Stimulated activated CD4-positive, alpha-beta T cell treated with anti-CD3 and anti-CD28 coated beads, TNF-alpha, amount 100 ng/mL, for 4 hours (primary cell): ENCODE results near the gene KRTAP10-5.
"Not testable (repeated sequence)": the region's sequence is repeated elsewhere in the genome, so short reads cannot be mapped to it uniquely, and the experiment has no call there.

Experiments
- DNase-seq, 3 experiments: peaks; one replicate each; pipeline ENCODE4 v3.0.0-alpha.2; 2020; ENCODE audit warnings: low read depth in 3 of 3

KRTAP10-5 gene

GRCh38 chr21:44571844-44572782, 8.3 kb downstream of the KRTAP10-5 start:
- DNase-seq, result no peak

GRCh38 chr21:44571296-44571695, 9.1 kb downstream of the KRTAP10-5 start:
- no peak for DNase-seq

- no peak for DNase-seq
These were observed 10.4 kb downstream of the KRTAP10-5 start for GRCh38 chr21:44569861-44570517.

DNA sequence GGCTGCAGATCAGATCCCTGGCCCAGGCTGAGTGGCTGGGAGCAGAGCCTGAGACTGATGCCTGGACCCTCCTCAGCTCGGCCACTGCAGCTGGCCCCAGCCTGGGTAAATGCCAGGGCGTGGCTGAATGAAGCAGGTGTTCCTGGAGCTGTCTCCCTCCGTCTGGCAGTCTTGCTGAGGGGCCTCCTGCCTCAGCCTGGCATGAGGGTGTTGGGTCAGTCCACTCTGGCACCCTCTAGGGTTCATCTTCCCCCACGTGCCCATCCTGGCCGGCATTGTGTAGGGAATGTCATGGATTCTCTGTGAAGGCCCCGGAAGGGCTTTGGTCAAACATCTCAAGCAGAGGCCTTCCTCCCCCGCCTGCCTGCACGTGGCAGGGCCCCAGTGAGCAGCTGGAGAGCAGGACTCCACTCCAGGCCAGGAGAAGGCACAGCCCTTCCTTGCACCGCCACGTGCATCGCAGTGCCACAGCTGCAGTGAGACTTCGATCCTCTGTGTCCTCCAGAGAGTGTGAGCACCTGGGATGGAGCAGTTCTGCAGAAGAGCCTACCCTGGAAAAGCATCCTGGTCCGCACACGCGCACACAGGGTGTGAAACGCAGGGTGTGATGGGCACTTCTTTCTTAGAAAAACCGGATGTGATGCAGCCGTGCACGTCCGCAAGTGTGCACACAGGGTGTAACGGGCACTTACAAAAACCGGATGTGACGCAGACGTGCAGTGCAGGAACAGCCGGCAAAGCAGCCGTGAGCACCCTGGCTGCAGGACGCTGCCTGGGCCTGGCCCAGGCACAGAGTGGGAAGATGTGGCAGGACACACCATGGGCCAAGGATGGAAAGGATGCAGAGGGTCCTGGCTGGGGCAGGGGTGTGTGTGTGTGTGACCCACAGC, 11.5 kb downstream of the KRTAP10-5 start:
- no peak for DNase-seq

DNA sequence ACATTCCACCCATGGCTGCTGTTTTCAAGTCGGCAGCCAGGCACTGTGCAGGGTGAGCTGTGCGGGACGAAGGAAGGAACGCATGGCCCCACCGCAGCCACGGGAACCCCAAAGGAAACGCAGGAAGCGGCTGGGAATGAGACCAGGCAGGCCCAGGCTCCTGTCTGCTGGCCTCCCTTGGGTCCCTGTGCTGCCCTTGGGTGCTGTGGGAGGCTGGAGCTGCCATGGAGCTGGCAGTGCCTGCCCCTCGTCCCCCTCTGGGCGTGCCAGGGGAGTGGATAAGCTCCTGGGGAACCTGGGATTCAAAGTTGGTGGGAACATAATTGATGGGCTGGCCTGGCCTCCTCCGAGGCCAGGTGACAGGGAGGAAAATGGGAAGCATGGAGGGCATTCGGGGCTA, 12.1 kb downstream of the KRTAP10-5 start:
- DNase-seq, result no peak

DNA sequence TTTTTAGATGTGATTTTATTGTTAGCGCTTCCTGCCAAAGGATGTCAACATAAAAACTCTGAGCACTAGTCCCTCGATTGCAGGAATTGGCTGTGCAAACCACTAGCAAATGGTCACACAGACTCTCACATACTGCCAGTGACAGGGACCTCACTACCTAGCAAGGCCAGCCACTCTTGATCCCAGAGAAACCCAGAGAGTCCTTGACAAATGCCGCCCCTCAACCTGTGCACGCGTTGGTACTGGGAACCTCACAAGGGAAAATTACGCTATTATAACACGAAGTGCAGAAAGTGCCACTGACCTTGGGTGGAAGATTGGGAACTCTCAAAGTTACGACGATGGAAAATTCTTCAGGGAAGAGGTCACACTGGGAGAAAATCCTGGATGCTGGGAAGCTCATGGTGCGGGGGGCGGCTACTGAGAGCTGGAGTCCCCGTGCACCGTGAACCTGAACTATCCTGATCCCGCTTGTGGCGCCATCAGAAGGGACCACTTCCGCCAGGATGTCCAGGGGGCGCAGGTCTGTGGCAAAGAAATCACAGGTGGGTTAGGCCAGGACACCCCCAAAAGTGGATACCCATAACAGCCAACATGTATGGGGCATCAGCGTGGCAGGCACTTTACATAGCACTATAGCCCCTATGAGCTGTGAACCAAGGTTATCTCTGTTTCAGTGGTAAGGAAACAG, 12.8 kb downstream of the KRTAP10-5 start:
- no peak for DNase-seq

- DNase-seq, result no peak
These were observed 14.0 kb downstream of the KRTAP10-5 start for GRCh38 chr21:44566403-44566802.

- DNase-seq, result no peak
These were observed 15.4 kb downstream of the KRTAP10-5 start for GRCh38 chr21:44564886-44565598.

- no peak for DNase-seq
These were observed 16.3 kb downstream of the KRTAP10-5 start for GRCh38 chr21:44564099-44564498.

DNA sequence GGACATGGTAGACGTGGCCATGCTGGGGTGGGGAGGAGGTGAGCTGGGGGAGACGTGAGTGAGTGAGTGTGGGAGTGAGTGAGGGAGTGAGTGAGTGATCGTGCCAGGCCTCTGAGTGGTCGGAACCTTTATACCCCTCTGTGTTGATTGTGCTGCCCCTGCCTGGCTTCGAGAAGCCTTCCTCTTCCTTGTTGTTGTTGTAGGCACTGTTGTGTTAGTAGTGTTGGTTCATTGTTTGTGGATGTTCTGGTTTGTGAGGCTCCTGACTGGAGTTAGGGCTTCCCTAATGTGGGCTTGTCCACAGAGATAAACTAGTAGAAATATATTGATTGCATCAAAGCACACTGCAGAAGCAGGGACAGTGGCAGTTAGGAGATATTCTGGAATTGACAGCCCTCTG, 21.7 kb downstream of the KRTAP10-5 start, which contains the start of gene KRTAP10-3:
Gene KRTAP10-3, minus strand, starts transcription at position 101 of the 400 bp plus-strand sequence. Its CDS starts 80 bp downstream, at position 21.
- DNase-seq, result no peak

DNA sequence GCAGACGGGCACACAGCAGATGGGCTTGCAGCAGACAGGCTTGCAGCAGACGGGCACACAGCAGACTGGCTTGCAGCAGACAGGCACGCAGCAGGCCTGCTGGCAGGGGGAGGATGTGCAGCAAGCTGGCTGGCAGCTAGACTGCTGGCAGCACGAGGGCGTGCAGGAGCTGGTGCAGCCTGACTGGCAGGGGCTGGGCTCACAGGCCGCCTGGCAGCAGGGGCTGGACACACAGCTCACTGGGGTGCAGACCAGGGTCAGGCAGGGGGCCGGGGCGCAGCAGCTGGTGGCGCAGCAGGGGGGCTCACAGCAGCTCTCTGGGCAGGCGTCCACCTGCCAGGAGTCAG, 22.1 kb downstream of the KRTAP10-5 start:
- not testable (repeated sequence) for DNase-seq

- DNase-seq, result no peak
These were observed 22.7 kb downstream of the KRTAP10-5 start for GRCh38 chr21:44557491-44558328.

DNA sequence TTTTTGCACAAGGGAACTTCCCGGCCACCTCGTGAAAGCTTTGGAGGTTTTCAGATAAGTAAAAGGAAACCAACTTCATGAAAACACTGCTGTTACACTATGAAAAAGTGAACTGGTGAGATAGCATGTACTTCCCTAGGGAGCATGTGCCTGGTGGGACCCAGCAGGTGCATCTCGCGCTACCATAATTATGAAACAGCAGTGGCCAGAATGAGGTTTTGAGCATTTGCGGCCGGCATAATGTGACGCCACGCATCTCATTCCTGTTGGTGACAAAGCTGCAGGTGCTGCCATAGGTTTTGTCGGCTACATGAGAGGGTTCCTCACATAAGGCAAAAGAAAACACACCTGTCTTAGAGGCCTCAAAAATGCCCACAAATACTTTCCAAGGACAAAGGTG, 23.5 kb downstream of the KRTAP10-5 start:
- DNase-seq, result no peak

DNA sequence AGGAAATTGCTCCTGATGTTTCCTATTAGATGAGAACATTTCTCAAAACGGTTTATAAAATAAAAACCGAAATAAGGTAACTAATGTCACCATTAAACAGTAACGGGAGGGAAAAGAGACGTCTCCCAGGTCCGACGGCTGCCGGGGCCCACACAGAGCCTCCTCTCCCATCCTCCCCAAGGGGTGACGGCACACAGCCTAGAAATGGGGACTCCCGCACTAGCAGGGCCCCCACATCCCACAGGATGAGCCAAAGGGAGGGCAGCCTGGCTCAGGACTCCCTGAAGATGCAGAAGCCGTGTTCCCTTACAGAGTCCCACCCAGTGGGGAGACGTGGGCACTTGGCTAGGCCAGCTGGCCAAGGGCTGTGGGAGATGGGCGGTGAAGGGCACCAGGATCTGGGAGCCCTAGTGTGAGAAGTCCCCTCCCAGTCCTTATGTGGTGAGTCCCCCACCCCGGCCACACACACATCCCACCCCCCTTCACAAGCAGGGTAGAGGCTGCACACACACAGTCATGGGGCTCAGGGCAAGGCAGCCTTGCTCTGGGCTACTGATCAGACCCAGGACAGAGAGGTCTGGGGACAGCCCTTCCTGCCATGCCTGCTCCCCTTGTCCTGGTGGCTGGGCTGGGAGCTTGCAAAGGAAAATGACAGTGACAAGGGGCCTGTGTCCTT, 25.1 kb downstream of the KRTAP10-5 start:
- no peak for DNase-seq

GRCh38 chr21:44552681-44553080, 27.7 kb downstream of the KRTAP10-5 start:
- DNase-seq, result no peak

DNA sequence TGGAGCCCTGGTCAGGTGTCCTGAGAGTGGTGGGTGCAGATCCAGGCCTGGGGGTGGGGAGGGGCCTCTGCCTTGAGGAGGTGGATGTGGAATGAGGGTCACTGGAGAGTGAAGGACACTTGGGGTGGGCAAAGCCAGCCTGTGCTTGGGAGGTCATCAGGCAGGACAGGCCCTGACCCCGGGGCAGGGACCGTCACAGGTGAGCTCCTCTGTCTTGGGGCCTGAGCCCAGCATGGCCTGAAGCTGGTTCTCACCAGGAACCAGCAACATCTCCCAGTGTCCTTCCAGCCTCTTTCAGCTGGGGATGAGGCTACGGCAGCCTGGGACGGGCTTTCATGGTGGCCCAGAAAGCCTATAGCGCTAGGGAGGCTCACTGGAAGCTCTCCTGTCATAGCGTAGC, 28.3 kb downstream of the KRTAP10-5 start:
- no peak for DNase-seq

DNA sequence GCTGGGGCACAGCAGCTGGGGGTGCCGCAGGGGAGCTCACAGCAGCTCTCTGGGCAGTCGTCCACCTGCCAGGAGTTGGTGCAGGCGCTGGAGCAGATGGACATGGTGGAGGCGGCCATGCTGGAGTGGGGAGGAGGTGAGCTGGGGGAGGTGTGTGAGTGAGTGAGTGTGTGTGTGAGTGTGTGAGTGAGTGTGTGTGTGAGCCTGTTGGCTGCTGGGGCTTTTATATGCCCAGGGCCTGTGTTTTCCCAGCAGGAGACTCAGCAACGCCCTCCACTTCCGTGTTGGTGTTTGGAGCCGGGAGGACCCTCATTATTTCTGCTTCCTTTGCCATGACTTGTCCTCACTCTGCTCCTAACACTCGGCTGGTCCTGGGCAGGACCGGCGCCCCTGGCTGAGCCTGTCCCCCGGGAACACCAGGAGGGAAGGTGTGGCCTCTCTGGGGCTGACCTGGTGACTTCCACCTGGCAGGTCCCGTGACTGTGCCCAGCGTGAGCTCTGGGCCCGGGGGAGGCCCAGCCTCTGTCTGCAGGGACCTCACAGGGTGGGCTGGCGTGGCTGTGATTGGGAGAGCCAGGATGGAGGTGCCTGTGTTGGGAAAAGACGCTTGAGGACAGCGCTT, 29.0 kb downstream of the KRTAP10-5 start, which contains the start of gene KRTAP10-2:
Gene KRTAP10-2, minus strand, starts transcription at position 166 of the 622 bp plus-strand sequence. Its CDS starts 47 bp downstream, at position 119.
- no peak for DNase-seq

- no peak for DNase-seq
These were observed 29.6 kb downstream of the KRTAP10-5 start for GRCh38 chr21:44550807-44551206.

DNA sequence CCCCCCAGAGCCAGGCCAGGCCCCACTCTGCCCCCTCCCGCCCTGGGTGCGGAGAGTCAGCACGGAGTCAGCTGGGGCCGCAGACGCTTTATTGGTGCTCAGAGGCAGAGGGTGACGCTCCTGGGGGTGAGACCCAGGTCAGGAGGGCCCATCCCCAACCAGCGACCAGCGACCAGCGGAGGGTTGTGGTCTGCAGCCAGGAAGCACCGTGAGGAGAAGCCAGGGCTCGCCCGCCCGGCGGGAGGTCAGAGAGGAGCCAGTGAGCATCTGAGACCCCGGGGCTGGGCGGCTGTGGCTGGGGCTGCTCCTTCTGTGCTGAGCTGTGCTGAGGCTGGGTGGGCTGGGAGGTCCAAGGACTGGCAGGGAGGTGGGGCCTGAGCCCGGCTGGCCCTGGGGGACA, 30.1 kb downstream of the KRTAP10-5 start:
- not testable (repeated sequence) for DNase-seq
